Adipocyte (in vitro differentiated cells): ENCODE data around the gene ORM1.
A peak's percentile ranks its signal among the peaks of the same experiment; 100 is the strongest.

ENCODE experiments used
- DNase-seq: peaks from one replicate; pipeline ENCODE4 v3.0.0-alpha.2; 2015; ENCODE audit warnings: low read depth
- H3K27me3 ChIP-seq: replicated peaks from 2 replicates; pipeline ENCODE4 v1.7.0; 2013; ENCODE audit warnings: mild to moderate bottlenecking, low read length, moderate library complexity; ENCODE audit not compliant: control insufficient read depth, insufficient read depth
- H3K36me3 ChIP-seq: 2 replicates; pipeline ENCODE4 v1.7.0; 2013; ENCODE audit warnings: low read length, mild to moderate bottlenecking, moderate library complexity; ENCODE audit not compliant: control insufficient read depth, insufficient read depth, severe bottlenecking
- H3K4me1 ChIP-seq: 2 replicates; pipeline ENCODE4 v1.7.0; 2013; ENCODE audit warnings: mild to moderate bottlenecking, low read length, moderate library complexity; ENCODE audit not compliant: control insufficient read depth, insufficient read depth
- H3K4me3 ChIP-seq: 2 replicates; pipeline ENCODE4 v1.7.0; 2013; ENCODE audit warnings: mild to moderate bottlenecking, low read length, moderate library complexity
- H3K9ac ChIP-seq: 2 replicates; pipeline ENCODE4 v1.7.0; 2013; ENCODE audit warnings: mild to moderate bottlenecking, low read length, moderate library complexity
- H3K9me3 ChIP-seq: 2 replicates; pipeline ENCODE4 v1.7.0; 2013; ENCODE audit warnings: mild to moderate bottlenecking, low read length, moderate library complexity; ENCODE audit not compliant: control insufficient read depth

ORM1 gene

DNA sequence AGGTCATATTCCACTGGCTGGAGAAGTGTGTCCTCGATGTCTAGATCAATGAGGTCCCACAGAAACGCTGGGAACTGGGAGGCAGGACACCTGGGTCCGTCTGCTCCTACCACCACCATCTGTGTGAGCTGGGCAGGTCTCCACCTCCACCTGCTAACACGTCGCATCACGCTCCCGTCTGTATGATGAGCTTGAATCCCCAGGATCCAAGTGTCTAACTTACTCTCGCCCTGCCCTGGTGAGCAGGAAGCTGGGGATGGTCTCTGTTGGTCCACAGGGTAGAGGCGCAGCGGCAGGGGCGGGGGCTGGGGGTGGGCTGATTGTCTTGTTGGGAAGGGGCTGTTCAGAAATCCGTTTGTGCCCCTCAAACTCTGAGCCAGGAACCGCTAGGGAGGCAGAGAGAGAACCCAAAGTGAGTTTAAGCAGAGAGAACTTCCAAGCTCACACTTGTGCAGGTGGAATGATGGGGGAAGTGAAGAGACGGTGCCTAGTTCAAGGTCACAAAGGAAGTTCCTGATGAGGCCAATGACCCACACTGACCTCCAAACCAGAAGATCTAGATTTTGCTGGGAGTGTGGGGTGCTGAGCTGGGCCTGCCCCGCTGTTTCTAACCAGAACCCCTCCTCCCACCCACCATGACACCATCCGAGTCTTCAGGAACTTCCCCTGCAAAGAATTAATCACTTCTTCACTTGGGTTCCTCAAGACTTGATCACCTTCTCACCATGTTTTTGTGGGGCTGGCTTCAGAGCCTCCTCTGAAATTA is 27.9 kb downstream of the ORM1 start:
- no peak overlapping the region for H3K4me3 ChIP-seq
- H3K9ac ChIP-seq: peak overlapping the region; percentile 16
- no peaks in the 10 kb centered on the region for H3K9me3 ChIP-seq
- peaks cover 43% of the 10 kb centered on the region for H3K4me1 ChIP-seq
- no peaks in the 10 kb centered on the region for H3K27me3 ChIP-seq
- H3K36me3 ChIP-seq: peaks cover 90% of the 10 kb centered on the region
- no peak for DNase-seq

DNA sequence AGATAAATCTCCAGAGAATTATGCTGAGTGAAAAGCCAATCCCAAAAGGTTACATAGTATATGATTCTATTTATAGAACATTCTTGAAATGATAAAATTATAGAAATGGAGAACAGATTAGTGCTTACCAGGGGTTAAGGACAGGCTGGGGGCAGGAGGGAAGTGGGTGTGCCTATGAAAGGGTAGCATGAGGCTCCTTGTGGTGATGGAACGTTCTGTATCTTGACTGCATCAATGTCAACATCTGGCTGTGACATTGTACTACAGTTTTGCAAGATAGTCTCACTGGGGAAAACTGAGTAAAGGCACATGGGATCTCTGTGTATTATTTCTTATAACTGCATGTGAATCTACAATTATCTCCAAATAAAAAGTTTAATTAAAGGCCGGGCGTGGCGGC is 29.0 kb downstream of the ORM1 start:
- no peak overlapping the region for H3K4me3 ChIP-seq
- no peaks in the 10 kb centered on the region for H3K27me3 ChIP-seq
- DNase-seq: no peak
- H3K36me3 ChIP-seq: peaks cover 90% of the 10 kb centered on the region
- H3K9ac ChIP-seq: no peak overlapping the region
- H3K4me1 ChIP-seq: peaks cover 47% of the 10 kb centered on the region
- no peaks in the 10 kb centered on the region for H3K9me3 ChIP-seq

DNA sequence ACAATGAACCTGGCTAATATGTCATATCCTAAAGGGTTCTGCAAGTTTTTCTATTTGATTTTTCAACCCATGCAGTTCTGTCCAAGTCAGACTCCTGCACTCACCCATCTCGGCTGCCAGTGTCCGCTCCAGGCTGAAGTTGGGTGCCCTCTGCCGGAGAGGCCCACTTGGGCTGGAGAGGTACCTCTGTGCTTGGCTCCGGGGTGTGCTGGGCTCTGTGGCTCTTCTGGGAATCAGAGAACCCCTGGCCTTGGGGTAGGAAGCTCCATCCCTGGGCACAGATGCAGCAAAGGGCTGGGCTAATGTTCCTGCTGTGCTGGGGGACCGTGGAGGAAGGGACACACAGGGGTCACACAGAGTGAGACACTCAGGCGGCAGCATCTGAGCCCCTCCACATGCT is 32.9 kb downstream of the ORM1 start:
- DNase-seq: no peak
- Histone ChIP-seq H3K27me3 (no peaks in the 10 kb centered on the region), H3K36me3 (peaks cover 95% of the 10 kb centered on the region)

DNA sequence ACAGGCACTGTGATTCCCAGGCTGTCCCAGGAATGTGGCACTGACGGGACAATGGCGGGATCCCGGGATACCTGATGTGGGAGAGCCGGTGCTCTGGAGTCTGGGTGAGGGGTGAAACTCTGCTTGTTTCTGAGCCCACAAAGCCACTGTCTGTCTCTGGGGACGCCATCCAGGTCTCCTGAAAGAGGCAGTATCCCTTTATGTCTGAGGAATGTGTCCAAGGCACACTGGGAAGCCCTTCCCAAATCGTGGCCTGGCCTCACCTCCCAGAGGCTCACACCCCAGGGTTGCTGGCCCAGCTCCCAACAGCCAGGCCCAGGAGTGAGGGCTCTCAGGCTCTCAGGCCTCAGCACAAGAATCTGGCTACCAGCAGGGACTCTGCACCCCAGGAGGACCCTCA is 33.9 kb downstream of the ORM1 start:
- DNase-seq: no peak
- peaks cover 27% of the 10 kb centered on the region for H3K4me1 ChIP-seq
- no peak overlapping the region for H3K4me3 ChIP-seq
- no peaks in the 10 kb centered on the region for H3K9me3 ChIP-seq
- peak overlapping the region; percentile 33 for H3K9ac ChIP-seq
- H3K27me3 ChIP-seq: no peaks in the 10 kb centered on the region
- H3K36me3 ChIP-seq: peaks cover 95% of the 10 kb centered on the region

More for the DNA sequence above, 32.9 kb downstream of the ORM1 start:
- no peak overlapping the region for H3K4me3 ChIP-seq
- peaks cover 30% of the 10 kb centered on the region for H3K4me1 ChIP-seq
- H3K9ac ChIP-seq: no peak overlapping the region
- no peaks in the 10 kb centered on the region for H3K9me3 ChIP-seq

DNA sequence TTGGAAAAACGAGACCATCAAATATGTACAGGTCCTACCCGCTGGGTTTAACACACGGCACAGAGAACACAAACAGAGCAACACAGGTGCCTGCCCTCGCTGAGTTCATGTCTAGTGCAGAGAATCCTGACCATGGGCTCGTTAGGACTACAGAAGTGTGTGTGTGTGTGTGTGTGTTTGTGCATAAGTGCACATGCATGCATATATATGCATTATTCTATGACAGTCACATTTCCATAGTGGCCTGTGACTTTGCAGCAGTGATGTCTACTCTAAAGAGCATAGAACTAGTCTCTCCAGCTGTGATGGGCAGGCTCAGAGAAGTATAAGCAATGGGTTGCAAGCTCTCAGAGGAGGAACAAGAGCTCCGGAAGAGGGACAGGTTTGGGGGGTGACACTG is 34.5 kb downstream of the ORM1 start:
- DNase-seq: no peak
- no peaks in the 10 kb centered on the region for H3K9me3 ChIP-seq
- peak overlapping the region; percentile 33 for H3K9ac ChIP-seq
- H3K27me3 ChIP-seq: no peaks in the 10 kb centered on the region
- H3K4me3 ChIP-seq: no peak overlapping the region
- peaks cover 95% of the 10 kb centered on the region for H3K36me3 ChIP-seq
- H3K4me1 ChIP-seq: peaks cover 22% of the 10 kb centered on the region

DNA sequence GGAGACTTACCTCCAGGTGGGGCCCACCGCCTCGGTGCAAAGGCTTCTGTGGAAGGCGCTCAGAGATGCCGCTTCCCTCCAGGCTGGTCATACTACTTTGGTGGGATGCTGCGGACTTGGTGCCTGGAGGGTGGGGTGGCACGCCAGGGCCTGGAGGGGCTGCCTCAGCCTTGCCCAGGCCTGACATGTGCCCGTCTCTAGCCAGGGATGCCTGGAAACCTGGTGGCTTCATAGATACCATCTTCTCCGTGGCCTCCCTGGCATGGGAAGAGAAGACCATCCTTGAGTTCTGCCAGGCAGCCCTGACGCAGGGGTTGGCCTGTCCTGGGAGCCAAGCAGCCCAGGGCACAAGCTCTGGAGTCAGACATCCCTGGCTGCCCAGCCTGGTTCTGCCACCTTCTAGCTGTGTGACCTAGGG is 35.0 kb downstream of the ORM1 start:
- H3K9me3 ChIP-seq: no peaks in the 10 kb centered on the region
- peaks cover 96% of the 10 kb centered on the region for H3K36me3 ChIP-seq
- no peak for DNase-seq
- H3K4me3 ChIP-seq: no peak overlapping the region
- H3K4me1 ChIP-seq: peaks cover 17% of the 10 kb centered on the region
- H3K27me3 ChIP-seq: no peaks in the 10 kb centered on the region
- H3K9ac ChIP-seq: peak overlapping the region; percentile 23

DNA sequence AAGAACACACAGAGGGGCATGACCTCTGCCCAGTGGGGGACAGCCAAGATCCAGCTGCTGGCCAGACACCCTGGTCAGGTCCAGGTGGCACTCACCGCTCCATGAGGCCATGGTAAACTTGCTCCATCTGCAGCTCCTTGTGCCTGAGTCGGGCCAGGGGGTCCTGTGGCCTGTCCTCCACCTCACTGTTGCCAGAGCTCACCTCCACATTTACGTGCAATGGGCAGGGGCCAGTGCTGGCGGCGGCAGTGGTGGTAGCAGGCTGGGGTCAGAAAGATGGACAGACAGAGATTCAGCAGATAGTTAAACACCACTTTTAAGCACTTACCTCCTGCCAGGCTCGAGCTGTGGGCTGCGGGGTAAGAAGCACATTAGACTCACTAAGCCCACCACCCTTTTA is 36.9 kb downstream of the ORM1 start:
- no peaks in the 10 kb centered on the region for H3K27me3 ChIP-seq
- no peaks in the 10 kb centered on the region for H3K9me3 ChIP-seq
- peaks cover 24% of the 10 kb centered on the region for H3K4me1 ChIP-seq
- H3K9ac ChIP-seq: no peak overlapping the region
- DNase-seq: no peak
- H3K36me3 ChIP-seq: peaks cover 95% of the 10 kb centered on the region
- H3K4me3 ChIP-seq: no peak overlapping the region

DNA sequence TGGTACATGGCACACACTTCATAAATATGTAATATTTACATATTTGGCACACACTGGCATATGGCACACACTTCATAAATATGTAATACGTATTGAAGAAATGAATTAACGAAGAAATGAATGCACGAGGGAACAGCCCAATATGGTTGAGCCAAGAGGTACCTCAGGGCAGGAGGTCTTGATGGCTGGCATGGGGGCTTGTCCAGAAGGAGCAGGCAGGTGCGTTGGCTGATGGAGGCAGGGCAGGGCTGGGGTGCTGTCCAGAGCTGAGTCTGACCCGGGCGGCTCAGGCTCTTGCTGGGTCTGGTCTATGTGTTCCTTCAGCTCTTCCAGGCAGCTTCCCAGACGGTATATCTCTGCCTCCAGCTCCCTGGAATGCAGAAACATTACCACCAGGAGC is 38.6 kb downstream of the ORM1 start:
- no peaks in the 10 kb centered on the region for H3K27me3 ChIP-seq
- H3K9ac ChIP-seq: no peak overlapping the region
- no peak for DNase-seq
- H3K36me3 ChIP-seq: peaks cover 85% of the 10 kb centered on the region
- H3K4me1 ChIP-seq: peaks cover 39% of the 10 kb centered on the region
- no peaks in the 10 kb centered on the region for H3K9me3 ChIP-seq
- H3K4me3 ChIP-seq: no peak overlapping the region

DNA sequence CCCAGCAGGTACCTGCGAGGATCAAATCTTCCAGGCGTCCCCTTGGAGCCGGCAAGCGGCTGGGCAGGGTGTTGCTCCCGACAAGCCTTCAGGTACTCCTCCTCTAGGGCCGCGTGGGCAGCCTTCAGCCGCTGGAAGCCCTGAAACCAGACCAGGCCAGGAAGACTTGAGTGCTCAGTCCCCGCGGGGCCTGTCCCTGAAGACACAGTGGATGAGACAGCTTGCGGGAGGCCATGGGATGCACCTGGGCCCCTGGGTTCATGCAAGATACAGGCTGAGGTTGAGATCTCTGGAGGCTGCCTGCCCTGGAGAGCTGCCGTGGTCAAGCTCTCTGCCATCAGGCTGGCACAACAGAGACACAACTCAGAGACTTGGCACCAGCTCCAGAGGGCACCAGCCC is 39.5 kb downstream of the ORM1 start:
- Histone ChIP-seq H3K4me3 (no peak overlapping the region), H3K9me3 (no peaks in the 10 kb centered on the region), H3K9ac (no peak overlapping the region), H3K4me1 (peaks cover 40% of the 10 kb centered on the region), H3K27me3 (no peaks in the 10 kb centered on the region), H3K36me3 (peaks cover 83% of the 10 kb centered on the region)
- no peak for DNase-seq

DNA sequence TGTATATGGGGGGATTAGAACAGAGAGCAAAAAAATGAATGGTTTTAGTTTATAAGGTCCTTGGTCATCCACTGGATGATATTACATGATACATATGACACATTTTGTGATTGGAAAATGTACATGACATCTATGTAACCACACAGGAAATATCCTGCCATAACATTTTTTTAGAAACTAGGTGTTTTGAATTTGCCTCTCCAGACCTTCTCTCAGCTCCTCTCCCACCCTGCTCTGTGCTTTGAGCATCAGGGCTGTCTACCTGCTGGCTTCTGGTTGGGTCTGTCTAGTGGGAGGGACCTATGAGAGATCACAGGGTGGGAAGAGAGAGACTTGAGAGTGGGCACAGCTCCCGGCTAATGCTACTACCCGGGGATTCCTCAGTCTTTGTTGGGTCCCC is 40.5 kb downstream of the ORM1 start:
- no peaks in the 10 kb centered on the region for H3K27me3 ChIP-seq
- H3K4me3 ChIP-seq: no peak overlapping the region
- no peaks in the 10 kb centered on the region for H3K9me3 ChIP-seq
- H3K9ac ChIP-seq: peak overlapping the region; percentile 33
- DNase-seq: no peak
- H3K4me1 ChIP-seq: peaks cover 45% of the 10 kb centered on the region
- H3K36me3 ChIP-seq: peaks cover 83% of the 10 kb centered on the region

DNA sequence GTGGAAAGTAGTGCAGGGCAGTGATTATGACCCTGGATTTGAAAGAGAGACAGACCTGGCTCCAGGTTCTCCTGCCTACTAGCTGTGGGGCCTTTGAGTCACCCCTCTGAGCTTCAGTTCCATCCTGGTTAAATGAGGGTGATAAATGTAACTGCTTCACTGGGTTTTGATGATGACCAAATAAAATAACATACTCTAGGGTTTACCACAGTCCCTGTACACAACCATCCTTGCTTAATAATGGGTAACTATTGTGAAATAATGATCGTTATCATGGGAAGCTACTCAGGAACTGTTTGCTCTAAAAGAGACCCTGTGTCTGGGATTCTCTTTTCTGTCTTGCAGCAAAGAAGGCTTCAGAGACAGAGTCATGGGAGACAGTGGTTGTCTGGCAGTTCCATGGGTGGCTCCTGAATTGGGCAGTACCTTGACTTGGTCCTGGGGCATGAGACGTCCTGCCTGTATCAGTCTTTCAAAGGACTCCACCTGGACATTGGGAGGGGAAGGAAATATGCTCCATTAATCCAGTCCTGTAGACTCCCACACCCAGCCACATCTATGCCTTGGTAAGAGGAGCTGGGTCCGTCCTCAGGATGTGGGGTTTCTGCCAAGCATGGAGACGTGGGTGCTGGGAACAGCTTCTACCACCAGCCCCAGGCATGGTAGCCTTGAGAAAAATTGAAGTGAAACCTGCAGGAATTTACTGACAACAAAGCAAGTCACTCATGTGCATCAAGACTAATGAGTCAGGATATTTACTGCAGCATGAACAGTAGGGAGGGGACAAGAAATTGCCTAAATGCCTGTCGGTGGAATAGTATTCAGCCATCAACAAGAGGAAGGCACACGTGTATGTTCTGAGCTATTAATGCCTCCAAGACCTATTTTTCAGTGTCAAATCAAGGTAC is 41.5 kb downstream of the ORM1 start:
- H3K27me3 ChIP-seq: no peaks in the 10 kb centered on the region
- H3K4me1 ChIP-seq: peaks cover 47% of the 10 kb centered on the region
- no peak overlapping the region for H3K4me3 ChIP-seq
- no peaks in the 10 kb centered on the region for H3K9me3 ChIP-seq
- peaks cover 83% of the 10 kb centered on the region for H3K36me3 ChIP-seq
- peak overlapping the region; percentile 33 for H3K9ac ChIP-seq
- DNase-seq: peak; percentile 90
